ENCODE results near the gene PUS10. TPM values are rescaled to one million over a fixed set of nuclear protein-coding genes. Genes with fewer than 3 reads are reported as not detected.
"Not testable (repeated sequence)": the region's sequence is repeated elsewhere in the genome, so short reads cannot be mapped to it uniquely, and the experiment has no call there.

The PUS10 gene
- total RNA-seq, 1 experiment from 2014 or later, result 5.6 TPM

GRCh38 chr2:60906395-60906794 lies 111.7 kb downstream of the PUS10 start:
- TF ChIP-seq ZBTB33 (IDR thresholded peaks at IDR 0.05; ENCODE audit: extremely low read depth, insufficient replicate concordance, low read length), result no peak
- TF ChIP-seq JUND (IDR thresholded peaks at IDR 0.05), result no peak
- no peak for TF ChIP-seq CTCF (IDR thresholded peaks at IDR 0.05 in 2 of 3, conservative IDR thresholded peaks at IDR 0.05 in 1 of 3; ENCODE audit: borderline replicate concordance in 1 of 3, insufficient read depth in 1 of 3, low read depth in 2 of 3, low read length in 2 of 3)
- no peak for TF ChIP-seq FOSL1 (IDR thresholded peaks at IDR 0.05; ENCODE audit: low read depth)
- no peak for TF ChIP-seq POLR2AphosphoS5 (IDR thresholded peaks at IDR 0.05; ENCODE audit: low read depth, low read length)
- TF ChIP-seq YY1 (IDR thresholded peaks at IDR 0.05; ENCODE audit: extremely low read depth, insufficient replicate concordance, low read depth, low read length), result no peak
- TF ChIP-seq POLR2A (IDR thresholded peaks at IDR 0.05; ENCODE audit: borderline replicate concordance, extremely low read depth, insufficient read depth, insufficient read length), result no peak
- no peak for TF ChIP-seq RAD21 (IDR thresholded peaks at IDR 0.05; ENCODE audit: low read depth)
- no peak for TF ChIP-seq ELF1 (IDR thresholded peaks at IDR 0.05; ENCODE audit: borderline replicate concordance, low read depth)
- no peak for TF ChIP-seq SIN3A (IDR thresholded peaks at IDR 0.05; ENCODE audit: low read depth)
- no peak for TF ChIP-seq TCF7L2 (IDR thresholded peaks at IDR 0.05; ENCODE audit: borderline replicate concordance, extremely low read depth, insufficient read depth, insufficient read length)
- TF ChIP-seq EZH2 (IDR thresholded peaks at IDR 0.05), result no peak
- no peak for TF ChIP-seq CEBPB (IDR thresholded peaks at IDR 0.05; ENCODE audit: low read depth)
- no peak for TF ChIP-seq MAX (IDR thresholded peaks at IDR 0.05)
- Histone ChIP-seq H4K20me1 (ENCODE audit: insufficient read depth) (0 out of 2 replicates have a peak, but pooled peaks cover 3% of the 10 kb centered on the region), H3K27me3 (ENCODE audit: insufficient read depth, low read length) (no peaks in the 10 kb centered on the region), H3K27ac (ENCODE audit: low read depth, low read length) (no peak overlapping the region), H3K4me3 (replicated peaks in 1 of 2; ENCODE audit: low read depth in 1 of 2, low read length in 2 of 2) (no peak overlapping the region), H3K4me2 (ENCODE audit: low read length) (no peak overlapping the region), H3K9me3 (ENCODE audit: control insufficient read depth in 1 of 2, insufficient read depth in 1 of 2, low read depth in 1 of 2, low read length in 2 of 2) (no peaks in the 10 kb centered on the region), H3K36me3 (ENCODE audit: control insufficient read depth in 1 of 2, insufficient read depth in 2 of 2, low read length in 2 of 2) (0 out of 4 replicates have a peak, but pooled peaks cover 0 to 2% of the 10 kb centered on the region in 2 experiments), H2AFZ (ENCODE audit: low read depth, low read length, poor library complexity, severe bottlenecking) (no peak overlapping the region), H3K4me1 (ENCODE audit: control insufficient read depth in 1 of 2, insufficient read depth in 2 of 2, low read length in 2 of 2) (no peaks in the 10 kb centered on the region), H3K9ac (ENCODE audit: low read length) (no peak overlapping the region), H3K79me2 (ENCODE audit: insufficient read depth, low read length) (no peaks in the 10 kb centered on the region), H3K9me2 (ENCODE audit: insufficient read depth) (no peaks in the 10 kb centered on the region)
- intact Hi-C loops (cut with micrococcal nuclease), result no loop called here
- ChIA-PET RAD21 (ENCODE audit: low non-redundant PET in 1 of 2, low total read pairs in 2 of 2, uncharacterized antibody in 2 of 2, unreplicated experiment in 2 of 2) (no interaction called here), POLR2A (no interaction called here), CTCF (no interaction called here)
- DNase-seq (ENCODE audit: low read depth, low spot score) (no peak), ATAC-seq (no peak)
- BruUV-seq (replicated peaks), result no TSS peak

- H3K4me2 ChIP-seq (ENCODE audit: low read length); H3K36me3 ChIP-seq (ENCODE audit: control insufficient read depth in 1 of 2, insufficient read depth in 2 of 2, low read length in 2 of 2); H3K9me2 ChIP-seq (ENCODE audit: insufficient read depth); intact Hi-C loops (cut with micrococcal nuclease); POLR2A ChIA-PET; H3K27me3 ChIP-seq (ENCODE audit: insufficient read depth, low read length); H4K20me1 ChIP-seq (ENCODE audit: insufficient read depth); RAD21 ChIA-PET (ENCODE audit: low non-redundant PET in 1 of 2, low total read pairs in 2 of 2, uncharacterized antibody in 2 of 2, unreplicated experiment in 2 of 2); H3K27ac ChIP-seq (ENCODE audit: low read depth, low read length); H3K9ac ChIP-seq (ENCODE audit: low read length); BruUV-seq (replicated peaks); H2AFZ ChIP-seq (ENCODE audit: low read depth, low read length, poor library complexity, severe bottlenecking); CTCF ChIA-PET; H3K9me3 ChIP-seq (ENCODE audit: control insufficient read depth in 1 of 2, insufficient read depth in 1 of 2, low read depth in 1 of 2, low read length in 2 of 2); ATAC-seq; H3K4me3 ChIP-seq (replicated peaks in 1 of 2; ENCODE audit: low read depth in 1 of 2, low read length in 2 of 2); H3K4me1 ChIP-seq (ENCODE audit: control insufficient read depth in 1 of 2, insufficient read depth in 2 of 2, low read length in 2 of 2); H3K79me2 ChIP-seq (ENCODE audit: insufficient read depth, low read length); DNase-seq (ENCODE audit: low read depth, low spot score): not testable (repeated sequence)
Observed at GRCh38 chr2:60905867-60906266, 112.2 kb downstream of the PUS10 start.

Data from HCT116 (cell line).